GM23338 (cell line): ENCODE data around the gene INSL6. TPM values are rescaled to one million over a fixed set of nuclear protein-coding genes. Genes with fewer than 3 reads are reported as not detected.

ENCODE experiments used
- ATAC-seq: fragments of 200-7000 bp; cut with Tn5 transposase; 3 replicates; pipeline ENCODE4 v1.9.1; 2020
- DNase-seq: peaks from one replicate; pipeline ENCODE4 v3.0.0-alpha.2; 2015; ENCODE audit warnings: low spot score
- H2AFZ ChIP-seq: fragments of 200-600 bp; sonication (generic); 2 replicates; pipeline ENCODE4 v1.8.0; 2016; ENCODE audit warnings: antibody characterized with exemption, mild to moderate bottlenecking, moderate library complexity
- H3F3A ChIP-seq: fragments of 200-600 bp; sonication (generic); replicated peaks from 2 replicates; pipeline ENCODE4 v1.8.0; 2017; ENCODE audit warnings: antibody characterized with exemption, mixed run types, low read depth
- H3K27ac ChIP-seq: fragments of 200-600 bp; sonication (generic); 2 replicates; pipeline ENCODE4 v1.6.1; 2016; ENCODE audit warnings: low read depth
- H3K27me3 ChIP-seq: fragments of 200-600 bp; sonication (generic); 2 replicates; pipeline ENCODE4 v1.8.0; 2016; ENCODE audit warnings: mild to moderate bottlenecking, mixed run types, moderate library complexity; ENCODE audit not compliant: insufficient read depth
- H3K36me3 ChIP-seq: fragments of 200-600 bp; sonication (generic); 2 replicates; pipeline ENCODE4 v1.8.0; 2016; ENCODE audit warnings: mild to moderate bottlenecking; ENCODE audit not compliant: insufficient read depth
- H3K4me1 ChIP-seq: fragments of 200-600 bp; sonication (generic); 2 replicates; pipeline ENCODE4 v1.8.0; 2016; ENCODE audit warnings: mild to moderate bottlenecking, moderate library complexity; ENCODE audit not compliant: insufficient read depth
- H3K4me2 ChIP-seq: fragments of 200-600 bp; sonication (generic); 2 replicates; pipeline ENCODE4 v1.7.1; 2017; ENCODE audit warnings: mixed run types
- H3K4me3 ChIP-seq: fragments of 200-600 bp; sonication (generic); 2 replicates; pipeline ENCODE4 v1.6.1; 2016; ENCODE audit warnings: mixed run types
- H3K79me2 ChIP-seq: fragments of 200-600 bp; sonication (generic); replicated peaks from 2 replicates; pipeline ENCODE4 v1.8.0; 2017; ENCODE audit warnings: mild to moderate bottlenecking; ENCODE audit not compliant: insufficient read depth
- H3K9me2 ChIP-seq: fragments of 200-600 bp; sonication (generic); 2 replicates; pipeline ENCODE4 v1.8.0; 2017; ENCODE audit not compliant: insufficient read depth
- H4K20me1 ChIP-seq: fragments of 200-600 bp; sonication (generic); replicated peaks from 2 replicates; pipeline ENCODE4 v1.8.0; 2017; ENCODE audit warnings: mild to moderate bottlenecking; ENCODE audit not compliant: insufficient read depth
- H3K27ac Mint-ChIP-seq: 2 replicates; pipeline ENCODE4 v1.8.0; 2020; ENCODE audit warnings: inconsistent platforms, mild to moderate bottlenecking, moderate library complexity, mixed read lengths
- H3K27me3 Mint-ChIP-seq: 3 replicates; pipeline ENCODE4 v1.8.0; 2022; ENCODE audit warnings: low read depth, mild to moderate bottlenecking, moderate library complexity, mixed read lengths, inconsistent platforms; ENCODE audit not compliant: insufficient read depth, poor library complexity
- H3K36me3 Mint-ChIP-seq: 3 replicates; pipeline ENCODE4 v1.8.0; 2021; ENCODE audit warnings: low read depth, mild to moderate bottlenecking, inconsistent platforms, moderate library complexity, mixed read lengths
- H3K4me1 Mint-ChIP-seq: 3 replicates; pipeline ENCODE4 v1.8.0; 2020; ENCODE audit warnings: mild to moderate bottlenecking, inconsistent platforms, mixed read lengths
- H3K4me3 Mint-ChIP-seq: 3 replicates; pipeline ENCODE4 v1.8.0; 2021; ENCODE audit warnings: moderate library complexity, mild to moderate bottlenecking, inconsistent platforms, mixed read lengths
- H3K9me3 Mint-ChIP-seq: 3 replicates; pipeline ENCODE4 v1.8.0; 2020; ENCODE audit warnings: moderate library complexity, mild to moderate bottlenecking, inconsistent platforms, mixed read lengths
- CREB1 ChIP-seq: fragments of 250-450 bp; sonication (Bioruptor Pico); IDR thresholded peaks from 2 replicates; pipeline ENCODE4 v1.5.0; 2020; ENCODE audit warnings: low read depth, mild to moderate bottlenecking, moderate library complexity
- CTCF ChIP-seq, 2 experiments: fragments of 200-600 bp in 1 of 2; sonication (generic) in 1 of 2; conservative IDR thresholded peaks; 2 replicates each; pipeline versions ENCODE4 v1.5.1 to v1.6.1; 2016 to 2017; ENCODE audit warnings: antibody characterized with exemption in 2 of 2, low read depth in 2 of 2, mild to moderate bottlenecking in 2 of 2, moderate library complexity in 1 of 2
- ETS1 ChIP-seq: IDR thresholded peaks from 2 replicates; pipeline ENCODE4 v1.6.1; 2016; ENCODE audit warnings: antibody characterized with exemption
- EZH2 ChIP-seq: fragments of 200-600 bp; sonication (generic); IDR thresholded peaks from one replicate; pipeline ENCODE4 v1.8.0; 2017; ENCODE audit warnings: antibody characterized with exemption, mild to moderate bottlenecking, low read depth; ENCODE audit not compliant: unreplicated experiment
- EZH2phosphoT487 ChIP-seq: fragments of 200-600 bp; sonication (generic); IDR thresholded peaks from one replicate; pipeline ENCODE4 v1.8.1; 2018; ENCODE audit warnings: antibody characterized with exemption; ENCODE audit not compliant: unreplicated experiment
- JUNB ChIP-seq: IDR thresholded peaks from one replicate; pipeline ENCODE4 v1.6.1; 2016; ENCODE audit warnings: antibody characterized with exemption; ENCODE audit not compliant: unreplicated experiment
- NANOG ChIP-seq: IDR thresholded peaks from 2 replicates; pipeline ENCODE4 v1.6.1; 2016; ENCODE audit warnings: antibody characterized with exemption, borderline replicate concordance
- POLR2AphosphoS5 ChIP-seq: IDR thresholded peaks from 2 replicates; pipeline ENCODE4 v1.6.1; 2016; ENCODE audit warnings: antibody characterized with exemption, low read depth
- REST ChIP-seq: IDR thresholded peaks from one replicate; pipeline ENCODE4 v1.6.1; 2018; ENCODE audit warnings: antibody characterized with exemption; ENCODE audit not compliant: unreplicated experiment
- STAT1 ChIP-seq: IDR thresholded peaks from one replicate; pipeline ENCODE4 v1.6.1; 2016; ENCODE audit warnings: antibody characterized with exemption; ENCODE audit not compliant: unreplicated experiment
- ZNF114 ChIP-seq: fragments of 250-450 bp; sonication (Bioruptor Pico); IDR thresholded peaks from 2 replicates; pipeline ENCODE4 v1.5.0; 2020; ENCODE audit warnings: mild to moderate bottlenecking, moderate library complexity
- ZNF331 ChIP-seq: fragments of 250-450 bp; sonication (Bioruptor Pico); IDR thresholded peaks from 2 replicates; pipeline ENCODE4 v1.5.0; 2020; ENCODE audit warnings: low read depth, mild to moderate bottlenecking, moderate library complexity
- polyA plus RNA-seq: library from polyadenylated mRNA; unstranded; fragments of >200 nt; fragmentation: Nextera tagmentation; extraction: Ambion mirVana; gene quantifications from 2 replicates; pipeline ENCODE4 v1.2.1, GENCODE V29; 2016
- total RNA-seq: library from RNA; depleted of rRNA; stranded (reverse); fragments of >200 nt; shearing (Covaris generic); gene quantifications from 2 replicates; pipeline ENCODE4 v1.2.3, GENCODE V29; 2014

Gene INSL6
- total and polyA plus RNA-seq, 2 experiments from 2014 or later = not detected

GRCh38 chr9:5205071-5205470 lies 19.6 kb upstream of the INSL6 start:
- Mint-ChIP-seq H3K27ac (no peak overlapping the region), H3K4me1 (no peaks in the 10 kb centered on the region), H3K36me3 (no peaks in the 10 kb centered on the region), H3K9me3 (no peaks in the 10 kb centered on the region), H3K4me3 (no peak overlapping the region), H3K27me3 (no peaks in the 10 kb centered on the region)
- Histone ChIP-seq H3K27me3 (no peaks in the 10 kb centered on the region), H3F3A (no peaks in the 10 kb centered on the region), H3K4me1 (no peaks in the 10 kb centered on the region), H3K36me3 (no peaks in the 10 kb centered on the region), H3K4me3 (no peak overlapping the region), H3K9me2 (peaks cover 3% of the 10 kb centered on the region; the same call in 1 of the 2 replicates), H3K79me2 (no peaks in the 10 kb centered on the region), H3K4me2 (no peak overlapping the region), H4K20me1 (no peaks in the 10 kb centered on the region), H3K27ac (no peak overlapping the region), H2AFZ (no peak overlapping the region)
- DNase-seq = no peak
- ATAC-seq = no peak
- TF ChIP-seq ZNF114 (CRISPR knock-in tag) (no peak), CREB1 (CRISPR knock-in tag) (no peak), STAT1 (no peak), EZH2phosphoT487 (no peak), CTCF (conservative IDR thresholded peaks at IDR 0.05; ENCODE audit: low read depth in 2 of 2) (no peak), NANOG (no peak), JUNB (no peak)

GRCh38 chr9:5195463-5195862 lies 10.0 kb upstream of the INSL6 start:
- peaks cover 6% of the 10 kb centered on the region for H3K4me1 Mint-ChIP-seq
- H4K20me1 ChIP-seq = no peaks in the 10 kb centered on the region
- peaks cover 5% of the 10 kb centered on the region for H3K27me3 Mint-ChIP-seq
- no peak overlapping the region for H3K4me3 Mint-ChIP-seq
- H3K36me3 ChIP-seq = no peaks in the 10 kb centered on the region
- H3K4me3 ChIP-seq = no peak overlapping the region
- no peak for DNase-seq
- no peaks in the 10 kb centered on the region for H3F3A ChIP-seq
- H3K4me2 ChIP-seq = no peak overlapping the region
- peak overlapping the region; percentile 18; the same call in 1 of the 2 replicates for H2AFZ ChIP-seq
- no peaks in the 10 kb centered on the region for H3K27me3 ChIP-seq
- no peaks in the 10 kb centered on the region for H3K36me3 Mint-ChIP-seq
- H3K9me3 Mint-ChIP-seq = no peaks in the 10 kb centered on the region; the same call in 1 of the 3 replicates
- H3K79me2 ChIP-seq = no peaks in the 10 kb centered on the region
- no peaks in the 10 kb centered on the region for H3K4me1 ChIP-seq
- H3K9me2 ChIP-seq = no peaks in the 10 kb centered on the region; the same call in 1 of the 2 replicates
- H3K27ac Mint-ChIP-seq = no peak overlapping the region
- H3K27ac ChIP-seq = no peak overlapping the region
- no peak for ATAC-seq
- no peak for TF ChIP-seq CREB1 (CRISPR knock-in tag)
- no peak for TF ChIP-seq REST
- TF ChIP-seq CTCF (conservative IDR thresholded peaks at IDR 0.05; ENCODE audit: low read depth in 2 of 2) = no peak
- no peak for TF ChIP-seq STAT1
- no peak for TF ChIP-seq EZH2phosphoT487
- TF ChIP-seq EZH2 = no peak
- no peak for TF ChIP-seq ETS1
- TF ChIP-seq NANOG = no peak
- TF ChIP-seq JUNB = no peak
- TF ChIP-seq ZNF331 (CRISPR knock-in tag) = no peak
- TF ChIP-seq POLR2AphosphoS5 = no peak
- TF ChIP-seq ZNF114 (CRISPR knock-in tag) = no peak
